Upper lobe of left lung (tissue), 4 donors: ENCODE results near the gene SIDT2.

Experiments used
- EP300 ChIP-seq, 4 donors: sonication (generic); formaldehyde crosslinking; IDR thresholded peaks; one replicate each; pipeline ENCODE4 v1.5.1; 2017; ENCODE audit warnings: antibody characterized with exemption in 4 of 4, control low read depth in 2 of 4
- POLR2A ChIP-seq, 4 donors: fragments of 450-650 bp; IDR thresholded peaks; one replicate each; pipeline ENCODE4 v1.5.1; 2016 to 2017; ENCODE audit warnings: antibody characterized with exemption in 4 of 4, mild to moderate bottlenecking in 2 of 4
- TF ChIP-seq, protein P1 (sequence below), 6 experiments: fragments of 450-650 bp in 4 of 6; fragments of 200-600 bp in 2 of 6; sonication (generic) in 2 of 6; IDR thresholded peaks; one replicate each; pipeline ENCODE4 v1.5.1; 2016 to 2019; ENCODE audit warnings: antibody characterized with exemption in 6 of 6

DNA sequence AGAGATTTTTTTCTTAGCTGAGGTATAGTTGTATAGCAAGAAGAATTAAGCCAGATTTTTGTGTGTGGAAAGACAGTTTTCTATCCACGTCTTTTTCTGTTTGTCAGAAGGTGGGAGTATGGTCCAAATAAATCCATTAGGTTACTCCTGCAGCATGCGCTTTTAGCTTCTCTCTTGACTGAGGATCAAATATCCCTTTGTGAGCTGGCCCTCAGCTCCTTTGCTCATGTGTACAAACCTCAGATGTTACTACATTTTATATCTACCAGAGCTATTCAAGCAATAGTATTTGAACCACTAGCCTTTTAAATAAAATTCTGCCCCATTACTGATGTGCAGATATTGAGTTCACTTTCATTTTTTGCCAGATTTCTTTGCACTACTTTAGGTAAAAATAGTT, 8.8 kb upstream of the SIDT2 start:
- TF ChIP-seq, protein P1, sequence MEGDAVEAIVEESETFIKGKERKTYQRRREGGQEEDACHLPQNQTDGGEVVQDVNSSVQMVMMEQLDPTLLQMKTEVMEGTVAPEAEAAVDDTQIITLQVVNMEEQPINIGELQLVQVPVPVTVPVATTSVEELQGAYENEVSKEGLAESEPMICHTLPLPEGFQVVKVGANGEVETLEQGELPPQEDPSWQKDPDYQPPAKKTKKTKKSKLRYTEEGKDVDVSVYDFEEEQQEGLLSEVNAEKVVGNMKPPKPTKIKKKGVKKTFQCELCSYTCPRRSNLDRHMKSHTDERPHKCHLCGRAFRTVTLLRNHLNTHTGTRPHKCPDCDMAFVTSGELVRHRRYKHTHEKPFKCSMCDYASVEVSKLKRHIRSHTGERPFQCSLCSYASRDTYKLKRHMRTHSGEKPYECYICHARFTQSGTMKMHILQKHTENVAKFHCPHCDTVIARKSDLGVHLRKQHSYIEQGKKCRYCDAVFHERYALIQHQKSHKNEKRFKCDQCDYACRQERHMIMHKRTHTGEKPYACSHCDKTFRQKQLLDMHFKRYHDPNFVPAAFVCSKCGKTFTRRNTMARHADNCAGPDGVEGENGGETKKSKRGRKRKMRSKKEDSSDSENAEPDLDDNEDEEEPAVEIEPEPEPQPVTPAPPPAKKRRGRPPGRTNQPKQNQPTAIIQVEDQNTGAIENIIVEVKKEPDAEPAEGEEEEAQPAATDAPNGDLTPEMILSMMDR (IDR thresholded peaks at IDR 0.05): no peak
- TF ChIP-seq EP300 (IDR thresholded peaks at IDR 0.05) (no peak), POLR2A (IDR thresholded peaks at IDR 0.05) (no peak)
